Astrocyte (in vitro differentiated cells and primary cell): ENCODE measurements around the gene TULP4.

ENCODE experiments used
- CTCF ChIP-seq: IDR thresholded peaks from 2 replicates; pipeline ENCODE4 v1.5.1; 2011; ENCODE audit warnings: low read depth, mild to moderate bottlenecking, inconsistent platforms, low read length, moderate library complexity; ENCODE audit not compliant: insufficient read depth
- EZH2 ChIP-seq: IDR thresholded peaks from 2 replicates; pipeline ENCODE4 v1.6.1; 2012; ENCODE audit warnings: mild to moderate bottlenecking, low read length, inconsistent platforms; ENCODE audit not compliant: insufficient read depth

DNA sequence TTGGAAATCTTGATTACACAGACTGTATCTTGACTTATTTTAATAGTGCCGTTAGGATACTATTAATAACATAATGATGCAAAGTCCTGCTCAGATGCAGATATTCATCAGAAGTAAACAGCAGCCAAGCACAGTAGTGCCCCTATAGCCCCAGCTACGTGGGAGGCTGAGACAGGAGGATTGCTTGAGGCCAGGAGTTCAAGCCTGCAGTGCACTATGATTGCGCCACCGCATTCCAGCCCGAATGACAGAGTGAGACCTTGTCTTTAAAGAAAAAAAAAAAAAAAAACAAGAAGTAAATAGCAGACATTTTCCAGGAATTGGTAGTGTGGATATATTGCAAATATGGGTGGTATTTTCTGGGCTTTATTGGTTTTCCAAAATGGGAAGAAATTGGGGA is 61.8 kb downstream of the TULP4 start:
- TF ChIP-seq CTCF, result no peak
- no peak for TF ChIP-seq EZH2
